Stimulated activated CD8-positive, alpha-beta memory T cell treated with anti-CD3 and anti-CD28 coated beads, Interleukin-2, amount 100 ng/mL, for 48 hours (primary cell): Measurements from ENCODE around the gene TNPO3.

Experiments used
- DNase-seq, 2 donors: peaks; one replicate each; pipeline ENCODE4 v3.0.0-alpha.2; 2020; ENCODE audit warnings: low read depth in 2 of 2

The TNPO3 gene

DNA sequence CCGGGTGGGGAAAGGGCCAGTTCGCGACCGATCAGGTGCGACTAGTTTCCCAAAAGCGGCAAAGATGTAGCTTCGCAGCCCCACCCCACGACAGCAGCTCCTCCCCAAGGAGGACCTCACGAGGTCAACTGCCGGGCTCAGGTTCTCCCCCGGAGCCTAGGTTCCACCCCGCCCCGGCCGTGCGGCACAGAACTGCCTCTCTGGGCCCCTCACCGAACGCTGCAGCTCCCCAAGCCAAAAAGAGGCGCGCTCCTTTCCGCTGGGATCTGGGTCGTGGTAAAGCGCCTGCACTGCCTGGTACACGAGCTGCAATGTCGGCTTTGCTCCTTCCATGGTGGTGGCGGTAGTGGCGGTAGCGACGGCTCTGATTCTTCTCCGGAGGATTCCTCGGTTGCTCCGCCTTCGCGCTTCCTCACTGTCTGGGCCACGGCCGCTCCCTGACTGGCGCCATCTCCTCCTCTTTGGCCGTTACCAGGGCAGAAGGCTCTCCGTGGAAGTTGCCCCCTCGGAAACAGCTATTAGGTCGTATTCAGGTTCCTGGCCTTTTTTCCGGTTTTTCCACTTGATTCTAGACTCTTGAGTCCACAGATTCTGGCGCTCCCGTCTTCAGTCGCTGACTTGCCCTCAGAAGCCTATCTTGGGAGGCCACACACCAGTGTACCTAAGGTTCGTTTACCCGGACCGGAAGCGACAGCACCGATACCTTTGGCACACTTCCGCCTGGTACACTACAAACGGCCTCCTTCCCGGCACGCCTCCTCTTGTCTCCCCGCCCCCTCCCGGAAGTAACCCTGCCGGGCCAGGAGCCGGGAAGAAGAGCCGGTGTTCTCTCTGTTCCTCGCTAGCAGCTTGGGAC lies at the start of gene TNPO3:
Gene TNPO3, minus strand, starts transcription at position 674 of the 856 bp plus-strand sequence. Its CDS starts 341 bp downstream, at position 333.
- DNase-seq: peak; percentile 88

DNA sequence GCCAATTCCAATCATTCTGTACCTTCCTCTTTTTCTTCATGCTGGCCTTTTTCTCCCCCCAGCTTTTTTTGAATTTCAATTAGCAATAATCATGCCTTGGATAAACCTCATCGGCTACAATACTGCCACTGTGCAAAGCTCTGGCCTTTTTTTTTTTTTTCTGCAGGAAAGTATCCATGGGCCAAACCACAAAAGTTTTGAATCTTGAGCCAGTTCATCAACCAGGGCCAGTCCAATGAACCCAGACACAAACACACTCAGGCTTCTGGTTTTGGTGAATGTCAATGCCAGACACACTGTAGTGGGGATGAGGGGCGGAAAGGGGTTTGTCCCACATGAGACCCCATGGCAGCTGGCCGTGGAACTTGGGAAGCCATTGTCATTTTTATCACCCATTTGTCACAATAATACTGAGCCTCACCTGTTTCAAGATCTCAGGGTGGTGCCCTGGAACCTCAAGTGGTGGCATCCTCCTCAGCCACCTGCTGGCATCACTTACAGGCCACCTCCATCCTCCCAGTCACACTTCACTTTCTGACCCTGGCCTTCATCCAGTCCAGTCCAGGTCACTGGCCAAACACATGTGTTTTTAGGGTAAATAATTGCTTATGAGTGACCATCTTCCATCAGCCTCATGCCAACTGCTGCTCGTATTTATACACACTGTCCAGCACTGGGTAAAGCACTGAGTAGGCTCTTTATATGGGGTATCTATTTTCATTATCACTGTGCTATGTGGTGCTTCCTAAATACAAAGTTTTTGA lies 48.8 kb upstream of the TNPO3 start:
- DNase-seq: no peak

DNA sequence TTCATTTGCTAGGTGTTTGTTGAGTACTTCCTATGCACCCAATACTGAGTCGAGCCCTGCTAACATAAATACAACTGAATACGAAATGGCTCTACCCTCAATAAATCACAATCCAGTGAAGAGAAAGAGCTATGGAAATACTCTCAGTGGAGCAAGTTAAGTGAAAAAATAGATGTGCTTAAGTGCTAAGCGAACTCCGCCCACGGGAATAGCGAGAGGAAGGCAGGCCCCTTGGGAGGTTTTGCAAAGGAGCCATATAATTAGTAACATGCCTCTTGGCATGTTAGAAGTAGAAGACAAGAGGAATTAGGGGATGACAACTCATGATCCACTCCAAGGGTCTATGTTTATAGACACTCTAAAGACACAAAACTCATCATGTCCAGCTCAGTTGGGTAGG lies 46.8 kb upstream of the TNPO3 start:
- no peak for DNase-seq

DNA sequence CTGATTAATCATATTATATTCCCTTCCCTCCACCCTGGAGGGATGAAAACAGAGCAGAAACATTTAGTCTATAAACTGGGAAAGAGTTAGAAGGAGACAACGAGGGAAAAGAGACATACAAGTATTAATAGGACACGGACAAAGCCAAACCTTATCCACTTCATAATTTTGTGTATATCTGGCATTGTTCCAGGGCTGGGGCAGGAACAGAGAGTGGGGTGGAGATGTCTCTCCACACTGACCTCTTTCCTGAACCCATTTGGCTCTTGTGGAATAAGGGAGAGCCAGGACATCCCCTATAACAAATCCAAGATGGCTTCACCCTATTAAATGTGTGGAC lies 45.9 kb upstream of the TNPO3 start:
- DNase-seq: no peak

DNA sequence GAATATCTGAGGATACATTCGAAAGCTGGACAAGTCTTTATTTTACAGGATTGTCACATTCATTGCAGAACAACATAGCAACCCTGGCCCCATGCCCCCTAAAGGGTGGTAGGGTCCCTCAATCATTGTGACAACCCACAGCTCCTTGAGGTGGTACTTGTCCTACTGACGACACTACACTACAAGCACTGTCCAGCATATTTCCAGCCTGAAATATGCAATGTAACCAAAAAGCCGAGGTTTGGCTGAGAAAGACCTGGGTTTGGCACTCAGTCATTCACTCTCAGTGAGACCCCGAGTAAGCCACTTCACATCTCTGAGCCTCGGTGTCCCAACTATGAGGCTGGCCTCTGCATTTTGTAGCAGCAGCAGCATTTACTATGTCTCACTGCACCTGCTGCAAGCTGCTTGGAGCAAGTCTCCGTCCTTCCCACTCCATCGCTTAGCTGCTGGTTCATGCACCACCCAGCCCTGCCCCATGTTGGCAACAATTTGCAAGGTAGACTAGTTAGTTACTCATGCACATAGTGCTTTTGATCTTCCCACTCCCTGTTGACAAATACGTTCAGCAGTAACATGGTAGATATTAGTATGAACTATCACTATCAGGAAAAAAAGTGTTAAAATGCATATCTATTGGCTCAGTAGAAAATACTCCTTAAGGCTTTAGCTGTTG lies 43.6 kb upstream of the TNPO3 start:
- no peak for DNase-seq

DNA sequence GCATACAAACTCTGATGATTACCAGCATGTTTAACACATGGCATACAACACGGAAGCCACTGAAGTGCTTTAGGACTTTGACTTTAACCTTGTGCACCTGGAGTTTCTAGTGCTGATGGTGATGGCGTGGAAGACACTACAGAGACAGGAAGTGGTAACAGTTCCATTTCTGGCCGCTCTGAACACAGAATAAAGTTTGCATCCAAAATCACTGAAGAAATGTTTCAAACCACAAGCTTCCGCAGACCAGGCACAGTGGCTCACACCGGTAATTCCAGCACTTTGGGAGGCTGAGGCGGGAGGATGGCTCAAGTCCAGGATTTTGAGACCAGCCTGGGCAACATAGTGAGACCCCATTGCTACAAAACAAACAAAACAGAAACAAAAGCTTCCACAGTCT lies 40.3 kb upstream of the TNPO3 start:
- no peak for DNase-seq

DNA sequence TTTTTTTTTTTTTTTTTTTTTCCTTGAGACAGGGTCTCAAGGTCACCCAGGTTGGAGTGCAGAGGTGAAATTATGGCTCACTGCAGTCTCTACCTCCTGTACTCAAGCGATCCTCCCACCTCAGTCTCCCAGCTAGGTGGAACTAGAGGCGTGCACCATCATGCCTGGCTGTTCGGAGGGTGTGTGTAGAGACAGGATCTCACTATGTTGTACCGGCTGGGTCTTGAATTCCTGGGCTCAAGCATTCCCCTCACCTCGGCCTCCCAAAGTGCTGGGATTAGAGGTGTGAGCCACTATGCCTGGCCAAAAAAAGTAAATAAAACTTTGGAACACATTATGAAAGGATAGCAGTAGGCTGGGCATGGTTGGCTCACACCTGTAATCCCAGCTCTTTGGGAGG lies 39.6 kb upstream of the TNPO3 start:
- no peak for DNase-seq

DNA sequence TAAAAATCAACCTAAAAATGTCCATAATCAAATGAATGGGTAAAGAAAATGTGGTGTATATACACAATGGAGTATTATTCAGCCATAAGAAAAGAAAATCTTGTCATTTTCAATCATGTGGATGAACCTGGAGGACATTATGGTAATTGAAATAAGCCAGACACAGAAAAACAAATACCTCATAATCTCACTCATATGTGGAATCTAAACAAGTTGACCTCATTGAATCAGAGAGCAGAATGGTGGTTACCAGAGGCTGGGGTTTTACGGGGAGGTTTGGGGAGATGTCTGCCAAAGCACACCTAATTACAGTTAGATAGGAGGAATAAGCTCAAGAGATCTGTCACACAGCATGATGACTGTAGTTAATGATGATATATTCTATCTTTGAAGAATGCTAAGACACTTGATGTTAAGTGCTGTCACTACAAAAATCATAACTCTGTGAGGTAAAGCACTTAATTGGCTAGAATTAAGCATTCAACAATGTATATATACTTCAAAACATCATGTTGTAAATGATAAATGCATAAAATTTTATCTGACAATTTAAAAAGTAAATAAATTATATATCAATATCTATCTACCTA lies 39.1 kb upstream of the TNPO3 start:
- DNase-seq: no peak

DNA sequence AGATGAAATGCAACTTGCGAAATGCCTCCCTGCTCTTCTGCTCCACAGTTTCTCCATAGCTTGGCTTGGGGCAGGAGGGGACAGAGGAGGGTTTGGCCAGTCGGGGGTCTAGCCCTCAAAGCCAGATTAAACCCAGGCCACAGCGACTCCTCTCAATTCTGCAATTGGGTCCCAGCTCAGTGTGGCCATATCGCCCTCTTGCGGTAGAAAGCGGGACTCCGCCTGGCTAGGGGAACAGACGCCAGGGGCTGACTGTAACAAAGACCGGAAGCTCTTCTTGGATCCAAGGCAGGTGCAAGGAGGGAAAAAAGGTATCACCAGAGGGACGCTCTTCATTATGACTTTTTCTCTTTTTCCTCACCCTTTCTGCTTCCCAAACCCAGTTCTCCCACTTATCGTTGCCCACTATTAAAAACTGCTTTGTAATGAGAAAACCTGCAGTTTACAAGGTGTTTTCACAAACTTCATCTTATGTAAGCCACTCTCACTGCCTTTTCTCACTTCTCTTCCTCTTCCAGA lies 36.6 kb upstream of the TNPO3 start:
- DNase-seq: peak; percentile 79 to 87

DNA sequence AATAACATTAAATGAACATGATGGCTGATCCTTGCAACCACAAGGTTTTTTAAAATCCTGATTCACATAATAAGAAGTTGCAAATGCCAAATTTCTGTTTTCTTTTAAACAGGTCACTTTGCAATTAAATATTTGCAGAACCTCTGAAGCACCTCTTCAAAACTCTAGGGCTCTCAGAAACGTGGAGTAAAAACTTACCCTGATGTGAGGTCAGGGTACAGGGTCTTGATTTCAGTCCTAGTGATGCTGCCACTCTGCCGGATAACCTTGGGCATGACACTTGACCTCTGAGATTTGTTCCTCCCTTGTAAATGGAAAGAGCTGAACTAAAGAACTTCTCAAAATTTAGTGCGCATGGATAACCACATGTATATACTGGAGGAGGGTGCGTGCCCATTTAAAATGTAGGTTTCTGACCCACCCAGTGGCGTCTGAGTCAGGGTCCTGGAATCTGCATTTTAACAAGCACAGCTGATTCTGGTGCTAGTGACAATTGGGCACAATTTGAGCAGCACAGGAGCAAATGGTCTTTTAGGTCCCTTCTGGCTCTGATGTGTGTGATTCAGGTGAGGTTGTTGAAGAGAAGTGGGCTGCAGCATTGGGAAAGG lies 35.5 kb upstream of the TNPO3 start:
- DNase-seq: no peak

DNA sequence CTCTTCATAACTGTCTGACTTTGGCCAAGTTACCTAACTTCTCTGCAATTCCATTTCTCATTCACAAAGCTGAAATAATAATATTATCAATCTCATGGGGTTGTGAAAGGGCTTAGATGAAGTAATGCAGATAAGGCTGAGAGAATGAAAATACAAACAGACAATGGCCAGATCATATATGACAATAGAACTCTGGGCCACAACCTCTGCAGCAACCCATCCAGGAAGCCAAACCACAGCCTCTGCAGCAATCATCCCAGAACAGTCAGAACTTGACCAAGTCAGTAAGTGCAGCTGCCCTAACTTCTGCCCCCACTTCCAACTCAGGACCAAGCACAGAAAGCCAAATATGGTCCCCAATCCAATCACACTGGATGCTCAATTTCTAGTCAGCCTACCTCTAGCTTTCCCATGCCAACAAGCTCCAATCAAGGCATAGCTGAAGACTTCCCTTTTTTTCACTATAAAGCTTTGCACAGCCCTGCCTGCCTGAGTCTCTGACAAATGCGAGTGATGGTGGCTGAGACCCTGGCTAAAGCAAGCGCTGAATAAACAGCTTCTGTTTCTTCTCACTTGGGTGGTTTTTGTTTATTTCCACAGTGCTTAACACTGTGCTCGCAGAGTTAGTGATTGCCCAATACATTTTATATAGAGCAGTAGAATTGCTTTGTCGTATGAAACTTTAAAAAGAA lies 34.8 kb upstream of the TNPO3 start:
- DNase-seq: no peak

DNA sequence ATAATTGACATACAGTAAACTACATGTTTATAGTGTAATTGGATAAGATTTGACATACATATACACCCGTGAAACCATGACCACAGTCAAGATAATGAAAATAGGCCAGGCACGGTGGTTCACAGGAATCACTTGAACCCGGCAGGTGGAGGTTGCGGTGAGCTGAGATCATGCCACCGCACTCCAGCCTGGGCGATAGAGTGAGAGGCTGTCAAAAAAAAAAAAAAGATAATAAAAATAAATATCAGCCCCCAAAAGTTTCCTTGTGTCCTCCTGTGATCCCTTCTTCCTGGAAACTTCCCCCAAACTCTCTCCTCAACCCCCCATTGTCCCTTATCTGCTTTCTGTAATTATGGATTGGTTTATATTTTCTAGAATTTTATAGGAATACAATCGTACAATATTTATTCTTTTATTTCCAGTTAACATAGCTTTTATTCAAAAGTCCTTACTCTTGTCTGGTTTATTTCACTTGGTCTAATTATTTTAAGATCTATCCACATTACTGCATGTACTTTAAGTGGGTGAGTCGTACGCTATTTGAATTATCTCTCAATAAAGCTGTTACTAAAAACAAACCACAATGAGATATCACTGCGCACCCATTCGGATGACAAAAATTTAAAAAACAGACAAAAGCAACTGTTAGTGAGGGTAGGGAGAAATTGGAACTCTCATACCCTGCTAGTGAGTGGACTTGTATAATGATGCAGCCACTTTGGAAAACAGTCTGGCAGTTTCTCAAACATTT lies 30.1 kb upstream of the TNPO3 start:
- DNase-seq: no peak

DNA sequence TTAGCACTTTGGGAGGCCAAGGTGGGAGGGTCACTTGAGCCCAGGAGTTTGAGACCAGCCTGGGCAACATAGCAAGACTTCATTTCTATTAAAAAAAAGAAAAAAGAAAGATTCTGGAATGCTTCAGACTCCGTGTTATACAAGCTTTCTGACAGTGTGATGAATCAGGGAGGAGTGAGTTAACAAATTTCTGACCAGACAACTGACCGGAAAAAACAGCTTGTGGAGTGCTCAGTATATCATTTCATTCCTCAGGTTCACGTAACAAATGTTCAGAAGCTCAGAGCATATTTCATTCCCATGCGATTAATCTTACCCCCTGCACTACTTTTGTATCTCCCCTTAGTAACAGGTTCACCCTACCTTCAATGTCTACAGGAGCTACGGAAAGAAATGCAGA lies 28.6 kb upstream of the TNPO3 start:
- no peak for DNase-seq

DNA sequence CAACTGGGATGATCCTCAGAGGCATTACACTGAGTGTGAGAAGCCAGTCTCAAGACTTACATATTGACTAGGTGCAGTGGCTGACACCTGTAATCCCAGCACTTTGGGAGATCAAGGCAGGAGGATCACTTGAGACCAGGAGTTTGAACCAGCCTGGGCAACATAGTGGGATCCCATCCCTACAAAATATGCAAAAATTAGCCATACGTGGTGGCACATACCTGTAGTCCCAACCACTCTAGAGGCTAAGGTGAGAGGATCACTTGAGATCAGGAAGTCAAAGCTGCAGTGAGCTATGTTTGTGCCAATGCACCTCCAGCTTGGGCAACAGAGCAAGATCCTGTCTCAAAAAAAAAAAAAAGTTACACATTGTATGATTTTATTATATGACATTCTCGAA lies 23.5 kb upstream of the TNPO3 start:
- no peak for DNase-seq

DNA sequence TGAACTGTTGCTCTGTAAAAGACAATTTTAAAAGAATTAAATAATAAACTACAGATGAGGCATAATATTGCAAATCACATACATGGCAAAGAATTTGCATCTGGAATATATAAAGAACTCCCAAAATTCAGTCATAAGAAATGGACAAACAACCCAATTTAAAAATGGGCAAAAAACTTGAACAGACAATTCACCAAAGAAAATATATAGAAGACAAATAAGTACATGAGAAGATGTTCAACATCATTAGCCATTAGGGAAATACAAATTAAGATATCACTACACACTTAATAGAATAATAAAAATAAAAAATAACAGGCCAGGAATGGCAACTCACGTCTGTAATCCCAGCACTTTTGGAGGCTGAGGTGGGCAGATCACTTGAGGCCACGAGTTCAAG lies 22.0 kb upstream of the TNPO3 start:
- no peak for DNase-seq

DNA sequence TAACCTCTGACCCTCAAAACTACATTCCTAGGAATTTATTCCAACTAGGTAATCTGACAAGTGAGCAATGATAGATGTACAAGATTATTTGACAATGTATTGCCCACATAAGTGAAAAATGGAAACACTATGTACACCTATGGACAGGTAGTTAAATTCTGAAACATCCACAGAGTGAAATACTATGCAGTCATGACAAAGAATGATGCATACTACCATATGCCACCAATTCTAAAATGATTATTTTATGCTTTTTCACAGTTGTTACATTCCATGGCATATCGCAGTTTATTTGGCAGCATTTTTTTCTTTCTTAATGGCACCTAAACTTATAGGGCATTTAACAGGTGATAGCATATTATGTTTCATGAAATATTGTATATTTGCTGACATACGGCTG lies 20.1 kb upstream of the TNPO3 start:
- no peak for DNase-seq

DNA sequence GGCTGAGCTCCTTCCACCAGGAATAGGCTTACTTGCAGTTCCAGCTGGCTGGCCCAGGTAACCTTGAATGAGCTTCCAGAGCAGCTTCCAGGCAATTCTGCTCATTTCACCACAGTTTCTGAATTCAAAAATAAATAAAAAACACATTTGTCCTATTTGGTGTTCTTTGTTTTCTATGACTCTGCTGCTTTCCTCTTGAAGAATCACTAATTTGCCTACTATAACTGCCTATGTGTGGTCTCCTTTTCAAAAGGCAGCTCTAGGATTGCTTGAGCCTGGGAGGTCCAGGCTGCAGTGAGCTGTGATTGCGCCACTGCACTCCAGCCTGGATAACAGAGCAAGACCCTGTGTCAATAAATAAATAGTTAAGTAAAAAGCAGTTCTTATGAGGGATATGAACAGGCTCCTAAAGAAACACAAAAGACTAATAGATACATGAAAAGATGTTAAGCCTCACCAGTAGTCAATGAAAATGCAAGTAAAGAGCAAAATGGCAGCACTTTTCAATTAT lies 19.5 kb upstream of the TNPO3 start:
- DNase-seq: no peak

DNA sequence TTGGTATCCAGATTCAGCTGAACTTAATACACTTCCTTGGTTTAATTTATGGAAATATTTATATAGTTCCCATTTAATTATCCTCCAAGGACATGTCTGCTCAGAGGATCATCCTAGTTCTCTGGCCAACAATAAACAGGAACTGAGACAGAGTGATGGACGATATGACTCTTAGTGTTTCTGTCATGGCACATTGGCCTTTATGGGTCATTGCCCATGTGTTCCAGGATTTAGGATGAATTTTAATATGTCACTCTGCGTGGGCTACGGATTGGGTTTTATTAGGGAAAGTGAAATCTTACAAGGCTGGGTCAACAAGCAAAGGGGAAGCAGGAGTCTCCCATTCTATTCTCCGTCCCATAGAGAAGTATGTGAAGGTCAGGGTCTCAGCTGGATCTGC lies 18.8 kb upstream of the TNPO3 start:
- DNase-seq: no peak

DNA sequence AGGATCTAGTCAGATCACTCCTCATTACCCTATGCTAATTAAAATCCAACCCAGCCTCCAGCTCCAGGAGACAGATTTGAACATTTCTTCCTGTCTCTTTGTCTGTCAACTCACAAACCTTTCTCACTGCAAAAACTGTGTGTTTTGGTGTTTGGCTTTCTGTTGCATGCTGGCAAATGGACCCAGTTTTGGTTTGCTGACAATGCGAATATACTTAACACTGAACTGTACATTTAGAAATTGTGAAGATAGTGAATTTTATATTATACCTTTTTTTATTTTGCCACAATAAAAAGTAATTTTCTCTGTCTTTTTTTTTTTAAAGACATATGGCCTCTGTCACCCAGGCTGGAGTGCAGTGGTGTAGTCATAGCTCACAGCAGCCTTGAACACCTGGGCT lies 18.3 kb upstream of the TNPO3 start:
- no peak for DNase-seq

DNA sequence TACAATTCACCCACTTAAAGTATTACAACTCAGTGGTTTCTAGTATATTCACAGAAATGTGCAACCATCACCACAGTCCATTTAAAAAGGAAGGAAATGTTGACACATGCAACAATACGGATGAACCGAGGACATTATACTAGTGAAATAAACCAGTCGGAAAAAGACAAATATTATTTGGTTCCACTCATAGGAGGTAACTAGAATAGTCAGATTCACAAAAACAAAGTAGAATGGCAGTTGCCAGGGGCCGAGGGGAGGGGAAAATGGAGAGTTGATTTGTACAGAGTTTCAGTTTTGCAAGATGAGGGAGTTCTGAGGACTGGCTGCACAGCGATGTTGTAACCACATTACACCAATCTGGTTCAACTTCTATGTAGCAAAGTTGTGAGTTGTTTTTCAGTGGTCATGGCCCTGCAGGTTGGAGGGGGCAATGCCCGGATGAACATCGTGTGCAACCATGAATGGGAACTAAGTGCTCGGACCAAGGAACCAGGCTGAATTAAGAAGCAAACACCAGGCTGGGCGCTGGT lies 17.6 kb upstream of the TNPO3 start:
- DNase-seq: no peak
